ENCODE data around the gene SUFU. TPM values are rescaled to one million over a fixed set of nuclear protein-coding genes. Genes with fewer than 3 reads are reported as not detected.

Gene SUFU
- total RNA-seq, 1 donor from 2014 or later: 13.5 TPM

Other genes starting within 250 kb of the SUFU start
- gene NFKB2, start 108.3 kb upstream of the SUFU start, total RNA-seq: 36.8 TPM
- 3.5 TPM for gene PSD, start 85.2 kb upstream of the SUFU start, total RNA-seq
- 16.0 TPM for gene FBXL15, start 83.1 kb upstream of the SUFU start, total RNA-seq
- gene CUEDC2, start 71.4 kb upstream of the SUFU start, total RNA-seq: 44.8 TPM
- 3.1 TPM for gene C10orf95, start 52.4 kb upstream of the SUFU start, total RNA-seq
- gene ACTR1A, start 1.3 kb upstream of the SUFU start, total RNA-seq: 92.5 TPM
- gene TRIM8, start 140.5 kb downstream of the SUFU start, total RNA-seq: 146 TPM
- 7.5 TPM for gene ARL3, start 210.4 kb downstream of the SUFU start, total RNA-seq
- gene SFXN2, start 210.7 kb downstream of the SUFU start, total RNA-seq: 12.0 TPM
- 49.0 TPM for gene WBP1L, start 240.0 kb downstream of the SUFU start, total RNA-seq